GM23338 (cell line): ENCODE results near the gene TMEM154. TPM values are rescaled to one million over a fixed set of nuclear protein-coding genes. Genes with fewer than 3 reads are reported as not detected.

Experiments used
- ATAC-seq: fragments of 200-7000 bp; cut with Tn5 transposase; 3 replicates; pipeline ENCODE4 v1.9.1; 2020
- DNase-seq: peaks from one replicate; pipeline ENCODE4 v3.0.0-alpha.2; 2015; ENCODE audit warnings: low spot score
- H2AFZ ChIP-seq: fragments of 200-600 bp; sonication (generic); 2 replicates; pipeline ENCODE4 v1.8.0; 2016; ENCODE audit warnings: antibody characterized with exemption, mild to moderate bottlenecking, moderate library complexity
- H3F3A ChIP-seq: fragments of 200-600 bp; sonication (generic); replicated peaks from 2 replicates; pipeline ENCODE4 v1.8.0; 2017; ENCODE audit warnings: antibody characterized with exemption, mixed run types, low read depth
- H3K27ac ChIP-seq: fragments of 200-600 bp; sonication (generic); 2 replicates; pipeline ENCODE4 v1.6.1; 2016; ENCODE audit warnings: low read depth
- H3K27me3 ChIP-seq: fragments of 200-600 bp; sonication (generic); 2 replicates; pipeline ENCODE4 v1.8.0; 2016; ENCODE audit warnings: mild to moderate bottlenecking, mixed run types, moderate library complexity; ENCODE audit not compliant: insufficient read depth
- H3K36me3 ChIP-seq: fragments of 200-600 bp; sonication (generic); 2 replicates; pipeline ENCODE4 v1.8.0; 2016; ENCODE audit warnings: mild to moderate bottlenecking; ENCODE audit not compliant: insufficient read depth
- H3K4me1 ChIP-seq: fragments of 200-600 bp; sonication (generic); 2 replicates; pipeline ENCODE4 v1.8.0; 2016; ENCODE audit warnings: mild to moderate bottlenecking, moderate library complexity; ENCODE audit not compliant: insufficient read depth
- H3K4me2 ChIP-seq: fragments of 200-600 bp; sonication (generic); 2 replicates; pipeline ENCODE4 v1.7.1; 2017; ENCODE audit warnings: mixed run types
- H3K4me3 ChIP-seq: fragments of 200-600 bp; sonication (generic); 2 replicates; pipeline ENCODE4 v1.6.1; 2016; ENCODE audit warnings: mixed run types
- H3K79me2 ChIP-seq: fragments of 200-600 bp; sonication (generic); replicated peaks from 2 replicates; pipeline ENCODE4 v1.8.0; 2017; ENCODE audit warnings: mild to moderate bottlenecking; ENCODE audit not compliant: insufficient read depth
- H3K9me2 ChIP-seq: fragments of 200-600 bp; sonication (generic); 2 replicates; pipeline ENCODE4 v1.8.0; 2017; ENCODE audit not compliant: insufficient read depth
- H4K20me1 ChIP-seq: fragments of 200-600 bp; sonication (generic); replicated peaks from 2 replicates; pipeline ENCODE4 v1.8.0; 2017; ENCODE audit warnings: mild to moderate bottlenecking; ENCODE audit not compliant: insufficient read depth
- H3K27ac Mint-ChIP-seq: 2 replicates; pipeline ENCODE4 v1.8.0; 2020; ENCODE audit warnings: inconsistent platforms, mild to moderate bottlenecking, moderate library complexity, mixed read lengths
- H3K27me3 Mint-ChIP-seq: 3 replicates; pipeline ENCODE4 v1.8.0; 2022; ENCODE audit warnings: low read depth, mild to moderate bottlenecking, moderate library complexity, mixed read lengths, inconsistent platforms; ENCODE audit not compliant: insufficient read depth, poor library complexity
- H3K36me3 Mint-ChIP-seq: 3 replicates; pipeline ENCODE4 v1.8.0; 2021; ENCODE audit warnings: low read depth, mild to moderate bottlenecking, inconsistent platforms, moderate library complexity, mixed read lengths
- H3K4me1 Mint-ChIP-seq: 3 replicates; pipeline ENCODE4 v1.8.0; 2020; ENCODE audit warnings: mild to moderate bottlenecking, inconsistent platforms, mixed read lengths
- H3K4me3 Mint-ChIP-seq: 3 replicates; pipeline ENCODE4 v1.8.0; 2021; ENCODE audit warnings: moderate library complexity, mild to moderate bottlenecking, inconsistent platforms, mixed read lengths
- H3K9me3 Mint-ChIP-seq: 3 replicates; pipeline ENCODE4 v1.8.0; 2020; ENCODE audit warnings: moderate library complexity, mild to moderate bottlenecking, inconsistent platforms, mixed read lengths
- CREB1 ChIP-seq: fragments of 250-450 bp; sonication (Bioruptor Pico); IDR thresholded peaks from 2 replicates; pipeline ENCODE4 v1.5.0; 2020; ENCODE audit warnings: low read depth, mild to moderate bottlenecking, moderate library complexity
- CTCF ChIP-seq, 2 experiments: fragments of 200-600 bp in 1 of 2; sonication (generic) in 1 of 2; conservative IDR thresholded peaks; 2 replicates each; pipeline versions ENCODE4 v1.5.1 to v1.6.1; 2016 to 2017; ENCODE audit warnings: antibody characterized with exemption in 2 of 2, low read depth in 2 of 2, mild to moderate bottlenecking in 2 of 2, moderate library complexity in 1 of 2
- ETS1 ChIP-seq: IDR thresholded peaks from 2 replicates; pipeline ENCODE4 v1.6.1; 2016; ENCODE audit warnings: antibody characterized with exemption
- EZH2 ChIP-seq: fragments of 200-600 bp; sonication (generic); IDR thresholded peaks from one replicate; pipeline ENCODE4 v1.8.0; 2017; ENCODE audit warnings: antibody characterized with exemption, mild to moderate bottlenecking, low read depth; ENCODE audit not compliant: unreplicated experiment
- EZH2phosphoT487 ChIP-seq: fragments of 200-600 bp; sonication (generic); IDR thresholded peaks from one replicate; pipeline ENCODE4 v1.8.1; 2018; ENCODE audit warnings: antibody characterized with exemption; ENCODE audit not compliant: unreplicated experiment
- JUNB ChIP-seq: IDR thresholded peaks from one replicate; pipeline ENCODE4 v1.6.1; 2016; ENCODE audit warnings: antibody characterized with exemption; ENCODE audit not compliant: unreplicated experiment
- NANOG ChIP-seq: IDR thresholded peaks from 2 replicates; pipeline ENCODE4 v1.6.1; 2016; ENCODE audit warnings: antibody characterized with exemption, borderline replicate concordance
- POLR2AphosphoS5 ChIP-seq: IDR thresholded peaks from 2 replicates; pipeline ENCODE4 v1.6.1; 2016; ENCODE audit warnings: antibody characterized with exemption, low read depth
- REST ChIP-seq: IDR thresholded peaks from one replicate; pipeline ENCODE4 v1.6.1; 2018; ENCODE audit warnings: antibody characterized with exemption; ENCODE audit not compliant: unreplicated experiment
- STAT1 ChIP-seq: IDR thresholded peaks from one replicate; pipeline ENCODE4 v1.6.1; 2016; ENCODE audit warnings: antibody characterized with exemption; ENCODE audit not compliant: unreplicated experiment
- ZNF114 ChIP-seq: fragments of 250-450 bp; sonication (Bioruptor Pico); IDR thresholded peaks from 2 replicates; pipeline ENCODE4 v1.5.0; 2020; ENCODE audit warnings: mild to moderate bottlenecking, moderate library complexity
- ZNF331 ChIP-seq: fragments of 250-450 bp; sonication (Bioruptor Pico); IDR thresholded peaks from 2 replicates; pipeline ENCODE4 v1.5.0; 2020; ENCODE audit warnings: low read depth, mild to moderate bottlenecking, moderate library complexity
- ZNF462 ChIP-seq: fragments of 250-450 bp; sonication (Bioruptor Pico); IDR thresholded peaks from 2 replicates; pipeline ENCODE4 v1.5.0; 2020; ENCODE audit warnings: mild to moderate bottlenecking, moderate library complexity
- polyA plus RNA-seq: library from polyadenylated mRNA; unstranded; fragments of >200 nt; fragmentation: Nextera tagmentation; extraction: Ambion mirVana; gene quantifications from 2 replicates; pipeline ENCODE4 v1.2.1, GENCODE V29; 2016
- total RNA-seq: library from RNA; depleted of rRNA; stranded (reverse); fragments of >200 nt; shearing (Covaris generic); gene quantifications from 2 replicates; pipeline ENCODE4 v1.2.3, GENCODE V29; 2014

The TMEM154 gene
- total and polyA plus RNA-seq, 2 experiments from 2014 or later, result 1.0 to 1.7 TPM

GRCh38 chr4:152708361-152708760 is 28.6 kb upstream of the TMEM154 start (continued):
- TF ChIP-seq ZNF331 (no peak), STAT1 (no peak), JUNB (no peak)

GRCh38 chr4:152707632-152708031 is 27.8 kb upstream of the TMEM154 start:
- Mint-ChIP-seq H3K9me3 (peaks cover 18% of the 10 kb centered on the region), H3K4me3 (no peak overlapping the region), H3K27ac (no peak overlapping the region), H3K27me3 (peaks cover 4% of the 10 kb centered on the region), H3K4me1 (peaks cover 43% of the 10 kb centered on the region), H3K36me3 (peaks cover 15% of the 10 kb centered on the region)
- Histone ChIP-seq H3K9me2 (no peaks in the 10 kb centered on the region), H3K27me3 (no peaks in the 10 kb centered on the region), H4K20me1 (no peaks in the 10 kb centered on the region), H3F3A (no peaks in the 10 kb centered on the region), H3K36me3 (no peaks in the 10 kb centered on the region; the same call in 1 of the 2 replicates), H3K4me2 (no peak overlapping the region), H2AFZ (no peak overlapping the region), H3K4me3 (no peak overlapping the region), H3K79me2 (no peaks in the 10 kb centered on the region), H3K27ac (no peak overlapping the region), H3K4me1 (peaks cover 34% of the 10 kb centered on the region)
- ATAC-seq (no peak), DNase-seq (no peak)
- TF ChIP-seq ZNF114 (CRISPR knock-in tag) (no peak), ZNF331 (no peak), NANOG (no peak), REST (no peak), CREB1 (no peak), EZH2 (no peak), CTCF (conservative IDR thresholded peaks at IDR 0.05; ENCODE audit: low read depth in 2 of 2) (no peak), EZH2phosphoT487 (no peak), POLR2AphosphoS5 (no peak), JUNB (no peak), STAT1 (no peak), ETS1 (no peak), ZNF462 (CRISPR knock-in tag) (no peak)
